ENCODE results near the gene RFNG.
"Not testable (repeated sequence)": the region's sequence is repeated elsewhere in the genome, so short reads cannot be mapped to it uniquely, and the experiment has no call there.

RFNG gene

DNA sequence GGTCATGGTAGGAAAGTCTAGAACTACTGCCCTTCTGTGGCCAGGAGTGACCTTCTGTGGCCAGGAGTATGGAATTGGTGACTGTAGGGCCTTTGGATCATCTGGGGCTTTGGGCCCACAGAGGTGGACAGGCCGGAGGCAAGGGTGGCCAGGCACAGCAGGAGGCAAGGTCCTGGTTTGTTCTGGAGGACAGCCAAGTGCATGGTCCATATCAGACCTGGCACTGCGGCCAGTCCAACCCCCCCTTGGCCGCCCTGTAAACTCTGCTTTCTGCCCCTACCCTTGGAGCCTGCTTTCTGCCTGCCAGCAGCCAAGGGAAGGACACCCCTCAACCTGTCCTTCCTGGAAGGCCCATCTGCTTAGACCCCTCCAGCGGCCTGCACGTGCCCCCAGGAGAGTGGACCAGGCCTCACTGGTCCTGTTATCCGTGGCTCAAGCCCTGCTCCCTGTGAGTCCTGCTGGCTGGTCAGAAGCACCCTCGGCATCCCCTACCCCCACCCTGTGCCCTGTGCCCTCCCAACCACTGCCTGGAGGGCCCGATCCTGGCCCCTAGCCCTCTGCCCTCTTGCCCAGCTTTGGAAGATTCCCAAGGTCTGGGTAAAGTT is 11.8 kb downstream of the RFNG start:
- DNase-seq, result no peak

GRCh38 chr17:82038796-82039409 is 12.7 kb downstream of the RFNG start:
- not testable (repeated sequence) for DNase-seq

GRCh38 chr17:82037889-82038195 is 13.8 kb downstream of the RFNG start:
- no peak for DNase-seq

GRCh38 chr17:82037092-82037888 is 14.3 kb downstream of the RFNG start, which contains the start of gene DCXR:
Gene DCXR (minus strand): TSS chr17:82037697. CDS start chr17:82037682, 15 bp downstream.
- peak; percentile 97 for DNase-seq

DNA sequence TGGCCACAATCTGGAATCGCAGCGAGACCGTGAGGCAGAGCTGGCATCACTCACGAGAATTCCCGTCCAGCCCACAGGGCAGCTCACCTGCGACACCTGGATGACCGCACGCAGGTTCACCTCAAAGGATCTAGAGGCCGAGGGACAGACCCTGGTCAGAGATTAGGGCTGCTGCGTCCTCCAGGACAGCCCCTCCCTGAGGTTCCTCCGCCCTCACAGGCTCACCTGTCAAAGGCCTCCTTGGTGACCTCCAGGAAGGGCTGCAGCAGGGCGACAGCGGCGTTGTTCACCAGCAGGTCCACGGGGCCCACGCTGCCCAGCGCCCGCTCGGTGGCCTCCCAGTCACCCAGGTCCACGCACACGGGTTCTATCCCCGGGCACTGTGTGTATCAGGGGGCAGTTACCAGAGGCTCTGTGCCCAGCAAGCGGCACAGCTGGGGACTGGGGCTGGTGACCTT is 14.9 kb downstream of the RFNG start:
- no peak for DNase-seq

DNA sequence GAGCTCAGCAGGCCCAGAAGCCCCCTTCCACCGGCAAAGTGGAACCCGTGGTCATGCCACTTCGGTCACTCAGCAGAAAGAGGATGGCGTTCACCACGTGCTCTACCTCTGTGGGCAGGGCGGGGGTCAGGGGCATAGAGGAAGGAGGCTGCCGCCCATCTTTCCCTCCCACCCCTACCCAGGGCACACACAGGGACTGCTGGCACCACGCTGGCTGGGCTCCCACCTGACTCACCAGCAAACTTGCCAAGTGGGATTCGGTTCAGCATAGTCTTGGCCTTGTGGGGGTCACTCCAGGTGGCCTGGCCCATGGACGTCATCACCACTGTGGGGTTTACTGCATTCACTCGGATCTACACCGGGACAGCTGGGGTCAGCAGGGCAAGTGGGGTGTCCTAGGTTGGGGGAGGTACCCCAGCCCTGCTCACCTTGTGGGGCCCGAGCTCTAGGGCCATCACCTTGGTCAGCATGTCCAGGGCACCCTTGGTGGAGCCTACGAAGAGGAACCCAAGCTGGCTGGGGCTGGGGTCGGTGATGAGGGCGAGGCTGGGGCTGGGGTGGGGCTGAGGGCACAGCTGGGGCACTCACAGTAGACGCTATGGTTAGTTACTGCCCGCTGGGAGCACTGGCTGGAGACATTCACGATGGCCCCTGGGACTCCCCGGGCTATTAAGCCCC is 15.5 kb downstream of the RFNG start:
- no peak for DNase-seq

DNA sequence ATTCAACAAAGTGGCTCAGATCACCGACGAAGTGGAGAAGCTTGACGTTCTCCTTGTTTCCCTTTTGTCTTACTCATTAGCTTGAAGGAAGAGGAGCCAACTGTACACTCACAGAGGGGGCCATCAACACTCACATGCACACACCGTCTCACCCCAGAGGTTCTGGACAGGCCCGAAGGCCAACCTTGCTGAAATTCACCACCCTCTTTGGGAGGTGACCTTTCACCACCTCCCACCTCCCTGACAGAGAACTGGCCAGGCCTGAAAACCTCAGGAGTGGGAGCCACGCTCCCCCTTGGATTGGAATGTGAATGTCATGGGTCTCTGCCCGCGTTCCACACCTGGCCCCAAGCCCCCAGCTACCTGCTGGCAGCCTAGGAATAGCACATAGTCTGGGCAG is 16.1 kb downstream of the RFNG start:
- no peak for DNase-seq

- no peak for DNase-seq
These were observed 17.1 kb downstream of the RFNG start for GRCh38 chr17:82034371-82035011.

DNA sequence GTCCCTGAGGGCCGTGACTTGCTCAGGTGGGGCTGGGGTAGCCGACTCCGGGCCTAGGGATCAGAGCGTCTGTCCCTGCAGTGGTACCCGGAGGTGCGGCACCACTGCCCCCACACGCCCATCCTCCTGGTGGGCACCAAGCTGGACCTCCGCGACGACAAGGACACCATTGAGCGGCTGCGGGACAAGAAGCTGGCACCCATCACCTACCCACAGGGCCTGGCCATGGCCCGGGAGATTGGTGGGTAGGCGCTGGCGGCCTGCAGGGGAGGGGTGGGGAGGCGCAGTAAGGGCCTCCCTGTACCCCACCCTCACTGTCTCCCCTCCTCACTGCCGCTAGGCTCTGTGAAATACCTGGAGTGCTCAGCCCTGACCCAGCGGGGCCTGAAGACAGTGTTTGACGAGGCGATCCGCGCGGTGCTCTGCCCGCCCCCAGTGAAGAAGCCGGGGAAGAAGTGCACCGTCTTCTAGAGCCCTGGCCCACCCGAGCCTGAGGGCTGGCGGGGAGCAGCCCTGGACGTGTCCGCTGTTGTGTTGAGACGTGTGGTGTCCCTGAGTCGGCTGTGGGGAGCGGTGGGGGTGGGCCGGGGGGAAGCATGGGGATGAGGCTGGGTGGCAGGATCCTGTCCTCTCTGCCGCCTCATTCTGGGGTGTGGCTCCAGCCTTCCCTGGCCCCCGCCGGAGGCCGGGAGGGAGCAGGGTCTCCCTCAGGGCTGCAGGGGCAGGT is 18.1 kb downstream of the RFNG start:
- DNase-seq, result no peak

GRCh38 chr17:82031885-82032627 is 19.6 kb downstream of the RFNG start:
- DNase-seq, result peak; percentile 11

DNA sequence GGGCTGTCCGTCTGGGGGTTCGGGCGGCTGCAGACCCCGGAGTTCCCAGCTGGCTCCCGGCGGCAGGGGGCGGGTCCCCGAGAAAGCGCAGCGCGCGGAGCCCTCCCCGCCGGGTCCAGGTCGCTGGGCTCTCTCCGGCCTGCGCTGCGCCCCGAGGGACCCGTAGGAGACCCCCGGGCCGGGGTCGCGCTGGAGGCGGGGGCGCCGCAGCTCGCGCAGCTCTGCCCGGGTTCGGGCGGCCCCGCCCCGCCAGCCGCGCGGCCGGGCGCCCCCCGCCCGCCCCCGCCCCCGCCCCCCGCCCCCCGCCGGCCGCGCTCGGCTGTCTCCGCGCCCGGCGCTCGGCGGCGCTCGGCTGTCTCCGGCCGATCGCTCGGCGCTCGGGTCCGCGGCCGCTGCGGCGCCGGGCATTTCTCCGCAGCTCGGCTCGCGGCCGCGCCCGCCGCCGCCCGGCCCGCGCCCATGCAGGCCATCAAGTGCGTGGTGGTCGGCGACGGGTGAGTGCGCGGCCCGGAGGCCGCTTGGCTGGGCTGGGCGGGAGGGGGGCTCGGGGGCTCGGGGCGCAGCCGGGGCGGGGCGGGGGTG is 20.2 kb downstream of the RFNG start, which contains the start of gene RAC3:
TSS of gene RAC3 (plus strand) at position 376 of the 582 bp plus-strand sequence. CDS start at position 460, 84 bp downstream.
- DNase-seq, result no peak

DNA sequence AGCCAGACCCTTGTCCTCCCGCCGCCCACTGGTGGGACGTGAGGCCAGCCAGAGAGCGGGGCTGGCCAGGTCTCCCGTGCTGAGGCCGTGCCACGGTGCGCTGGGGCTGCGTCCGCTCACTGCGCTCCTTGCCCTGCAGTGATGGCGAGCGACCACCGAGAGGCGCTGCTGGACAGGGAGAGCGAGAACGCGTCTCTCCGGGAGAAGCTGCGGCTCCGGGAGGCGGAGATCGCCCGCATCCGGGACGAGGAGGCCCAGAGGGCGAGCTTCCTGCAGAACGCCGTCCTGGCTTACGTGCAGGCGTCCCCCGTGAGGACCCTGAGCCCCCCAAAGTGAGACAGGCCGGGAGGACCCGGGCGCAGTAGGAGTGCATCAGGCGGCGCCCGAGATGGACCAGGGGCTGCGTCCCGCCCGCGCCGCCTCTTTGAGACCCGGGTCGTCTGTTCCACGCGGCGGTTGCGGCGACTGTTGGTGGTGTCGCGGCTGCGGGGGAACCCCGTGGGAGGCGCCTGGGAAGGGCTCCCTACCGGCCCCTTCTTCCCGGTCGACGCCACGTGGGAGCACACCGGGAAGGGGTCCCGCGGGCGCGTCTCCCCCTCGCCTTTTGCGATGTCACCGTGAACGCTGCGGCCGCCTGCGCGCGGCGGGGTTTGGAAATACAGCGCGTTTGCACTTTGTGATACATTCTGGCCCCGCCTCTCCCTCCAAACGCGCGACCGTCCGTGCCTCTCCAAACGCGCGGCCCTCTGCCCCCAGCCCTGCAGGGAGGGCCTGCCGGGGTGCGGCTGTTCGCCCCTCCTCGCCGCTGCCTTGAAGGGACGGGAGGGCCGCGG is 20.9 kb downstream of the RFNG start:
- DNase-seq, result peak; percentile 76

GRCh38 chr17:82029990-82030469 is 21.6 kb downstream of the RFNG start:
- no peak for DNase-seq

DNA sequence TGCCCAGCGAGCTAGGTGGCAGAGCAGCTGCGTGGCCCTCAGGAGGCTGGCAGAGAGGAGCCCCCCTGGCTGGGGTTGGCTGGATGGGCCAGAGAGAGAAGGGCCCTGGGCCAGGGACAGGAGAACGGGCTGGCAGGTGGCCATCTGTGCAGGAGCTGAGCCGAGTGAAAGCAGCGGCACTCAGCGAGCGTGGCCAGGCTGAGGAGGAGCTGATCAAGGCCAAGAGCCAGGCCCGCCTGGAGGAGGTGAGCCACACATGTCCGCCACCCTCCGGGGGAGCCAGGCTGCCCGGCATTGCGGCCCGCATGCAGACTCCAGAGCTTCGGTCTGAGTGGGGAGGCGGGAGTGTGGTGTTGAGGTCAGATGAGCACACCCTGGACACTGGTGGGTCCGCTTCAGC is 22.2 kb downstream of the RFNG start:
- DNase-seq, result no peak

- DNase-seq, result no peak
These were observed 22.6 kb downstream of the RFNG start for GRCh38 chr17:82028966-82029365.

DNA sequence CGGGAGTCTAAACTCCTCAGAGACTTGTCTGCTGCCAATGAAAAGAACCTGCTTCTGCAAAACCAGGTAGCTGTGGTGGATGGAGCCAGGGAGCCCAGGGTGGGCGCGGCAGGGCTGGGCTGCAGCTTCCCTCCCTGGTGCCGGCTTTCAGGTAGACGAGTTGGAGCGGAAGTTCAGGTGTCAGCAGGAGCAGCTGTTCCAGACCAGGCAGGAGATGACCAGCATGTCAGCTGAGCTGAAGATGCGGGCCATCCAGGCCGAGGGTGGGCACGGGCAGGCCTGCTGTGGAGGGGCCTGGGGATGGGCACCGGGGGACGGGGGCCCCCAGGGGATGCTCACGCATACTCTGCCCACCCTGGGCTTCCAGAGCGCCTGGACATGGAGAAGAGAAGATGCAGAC is 23.4 kb downstream of the RFNG start:
- DNase-seq, result no peak

- no peak for DNase-seq
These were observed 26.1 kb downstream of the RFNG start for GRCh38 chr17:82025401-82026107.

GRCh38 chr17:82024859-82025258 is 26.8 kb downstream of the RFNG start:
- no peak for DNase-seq
